Stimulated activated CD4-positive, alpha-beta T cell treated with anti-CD3 and anti-CD28 coated beads, Interleukin-1b, Interleukin-23, amount 100 ng/mL, for 24 hours (primary cell): Measurements from ENCODE around the gene ZNF444.
"Not testable (repeated sequence)": the region's sequence is repeated elsewhere in the genome, so short reads cannot be mapped to it uniquely, and the experiment has no call there.

Source experiments
- DNase-seq, 4 experiments: peaks; one replicate each; pipeline ENCODE4 v3.0.0-alpha.2; 2020; ENCODE audit warnings: low read depth in 4 of 4, low spot score in 1 of 4

ZNF444 gene

GRCh38 chr19:56175861-56176307 lies 34.8 kb downstream of the ZNF444 start, which contains the start of gene GALP:
Gene GALP, plus strand, starts transcription at chr19:56176008. Its CDS starts 1,101 bp downstream, at chr19:56177109.
- DNase-seq, result not testable (repeated sequence)

- DNase-seq, result not testable (repeated sequence)
These were observed 35.2 kb downstream of the ZNF444 start for GRCh38 chr19:56176310-56176709.

GRCh38 chr19:56176881-56177280 lies 35.8 kb downstream of the ZNF444 start:
- no peak for DNase-seq

- DNase-seq, result no peak
These were observed 36.6 kb downstream of the ZNF444 start for GRCh38 chr19:56177564-56178243.

- DNase-seq, result no peak
These were observed 48.7 kb downstream of the ZNF444 start for GRCh38 chr19:56189785-56190184.

GRCh38 chr19:56191115-56191514 lies 50.0 kb downstream of the ZNF444 start:
- DNase-seq, result no peak

GRCh38 chr19:56191711-56192110 lies 50.6 kb downstream of the ZNF444 start:
- DNase-seq, result no peak

- no peak for DNase-seq
These were observed 53.0 kb downstream of the ZNF444 start for GRCh38 chr19:56193981-56194640.

GRCh38 chr19:56197646-56198045 lies 56.6 kb downstream of the ZNF444 start, which contains the start of gene ZSCAN5B:
Gene ZSCAN5B, minus strand, starts transcription at chr19:56197783. Its CDS starts 4,731 bp downstream, at chr19:56193052.
- DNase-seq, result not testable (repeated sequence)

- no peak for DNase-seq
These were observed 58.6 kb downstream of the ZNF444 start for GRCh38 chr19:56199687-56200086.

- DNase-seq, result no peak
These were observed 60.9 kb downstream of the ZNF444 start, which contains the start of gene ZSCAN5C for GRCh38 chr19:56201973-56202372. Gene ZSCAN5C, plus strand, starts transcription at chr19:56202273. Its CDS starts 3,641 bp downstream, at chr19:56205914.

GRCh38 chr19:56207581-56207980 lies 66.5 kb downstream of the ZNF444 start:
- not testable (repeated sequence) for DNase-seq

GRCh38 chr19:56209091-56209490 lies 68.0 kb downstream of the ZNF444 start:
- DNase-seq, result no peak

- not testable (repeated sequence) for DNase-seq
These were observed 68.9 kb downstream of the ZNF444 start for GRCh38 chr19:56210036-56210435.
